K562 (cell line): Measurements from ENCODE around the gene ATP5MG. TPM values are rescaled to one million over a fixed set of nuclear protein-coding genes. Genes with fewer than 3 reads are reported as not detected.

Experiments used
- BRF2 ChIP-seq: IDR thresholded peaks from 3 replicates; pipeline ENCODE4 v1.6.1; 2011; ENCODE audit warnings: borderline replicate concordance, mild to moderate bottlenecking; ENCODE audit not compliant: insufficient read length, insufficient read depth
- CEBPG ChIP-seq, 3 experiments: fragments of 200-800 bp in 1 of 3; sonication (Bioruptor generic) in 1 of 3; sonication (generic) in 1 of 3; formaldehyde crosslinking in 1 of 3; IDR thresholded peaks in 2 of 3; conservative IDR thresholded peaks in 1 of 3; 2 replicates each; pipeline versions ENCODE4 v1.6.1 to v1.8.0; 2016 to 2022; ENCODE audit warnings: missing compliant biosample characterization in 2 of 3, missing genetic modification characterization in 2 of 3, mild to moderate bottlenecking in 1 of 3, missing genetic modification reagents in 1 of 3
- CHD1 ChIP-seq: fragments of 200-600 bp; sonication (generic); IDR thresholded peaks from one replicate; pipeline ENCODE4 v1.6.1; 2012; ENCODE audit warnings: mild to moderate bottlenecking, moderate library complexity, low read length, inconsistent platforms
- CUX1 ChIP-seq: fragments of 200-800 bp; sonication (Bioruptor generic); IDR thresholded peaks from 2 replicates; pipeline ENCODE4 v1.6.1; 2016; ENCODE audit warnings: missing genetic modification characterization, missing compliant biosample characterization
- E2F1 ChIP-seq: sonication (generic); formaldehyde crosslinking; IDR thresholded peaks from 2 replicates; pipeline ENCODE4 v1.8.1; 2023; ENCODE audit warnings: mild to moderate bottlenecking, missing genetic modification reagents, moderate library complexity
- ELF1 ChIP-seq: fragments of 200-800 bp; sonication (Bioruptor generic); IDR thresholded peaks from 2 replicates; pipeline ENCODE4 v1.6.1; 2016; ENCODE audit warnings: missing genetic modification characterization, missing compliant biosample characterization
- GMEB1 ChIP-seq: fragments of 250-450 bp; sonication (Bioruptor Pico); IDR thresholded peaks from 2 replicates; pipeline ENCODE4 v1.4.0; 2020; ENCODE audit warnings: mild to moderate bottlenecking
- HDAC1 ChIP-seq, 2 experiments: fragments of 450-650 bp; IDR thresholded peaks; 2 replicates each; pipeline ENCODE4 v1.6.1; 2016 to 2017; ENCODE audit warnings: inconsistent platforms in 1 of 2, mild to moderate bottlenecking in 1 of 2, moderate library complexity in 1 of 2
- PKNOX1 ChIP-seq: fragments of 450-650 bp; IDR thresholded peaks from 2 replicates; pipeline ENCODE4 v1.6.1; 2016
- RBBP5 ChIP-seq: fragments of 200-600 bp; sonication (generic); IDR thresholded peaks from 2 replicates; pipeline ENCODE4 v1.6.1; 2012; ENCODE audit warnings: borderline replicate concordance, mild to moderate bottlenecking, low read length, control low read depth, inconsistent platforms; ENCODE audit not compliant: insufficient read depth, poor library complexity, severe bottlenecking
- TAL1 ChIP-seq: fragments of 450-650 bp; IDR thresholded peaks from 2 replicates; pipeline ENCODE4 v1.6.1; 2016; ENCODE audit warnings: mild to moderate bottlenecking
- TEAD2 ChIP-seq: fragments of 450-650 bp; IDR thresholded peaks from 2 replicates; pipeline ENCODE4 v1.6.1; 2016; ENCODE audit warnings: missing genetic modification characterization, control low read depth, missing compliant biosample characterization
- ZNF121 ChIP-seq: sonication (generic); formaldehyde crosslinking; conservative IDR thresholded peaks from 2 replicates; pipeline ENCODE4 v1.8.0; 2022; ENCODE audit warnings: missing genetic modification reagents
- ZNF217 ChIP-seq: sonication (generic); formaldehyde crosslinking; IDR thresholded peaks from 2 replicates; pipeline ENCODE4 v1.8.0; 2022; ENCODE audit warnings: mild to moderate bottlenecking, missing genetic modification reagents
- ZNF324 ChIP-seq: fragments of 250-450 bp; sonication (Bioruptor Pico); IDR thresholded peaks from 2 replicates; pipeline ENCODE4 v1.4.0; 2020; ENCODE audit warnings: mild to moderate bottlenecking
- ZNF668 ChIP-seq: fragments of 250-450 bp; sonication (Bioruptor Pico); IDR thresholded peaks from 2 replicates; pipeline ENCODE4 v1.8.0; 2022; ENCODE audit warnings: mild to moderate bottlenecking, inconsistent platforms
- polyA plus RNA-seq, 8 experiments: library from polyadenylated mRNA; depleted of rRNA in 4 of 8; stranded (reverse) in 5 of 8; unstranded in 3 of 8; fragments of >200 nt; fragmentation: Nextera tagmentation in 2 of 8; fragmentation: Illumina TruSeq in 1 of 8; extraction: Ambion mirVana in 2 of 8; extraction: Trizol in 1 of 8; gene quantifications; 2 replicates each; pipeline versions ENCODE4 v1.2.1 to v1.2.3, GENCODE V29; 2011 to 2014; ENCODE audit warnings: inconsistent platforms in 1 of 8, missing spikeins in 1 of 8
- total RNA-seq, 7 experiments: library from RNA; depleted of rRNA in 6 of 7; stranded (reverse); fragments of >200 nt in 6 of 7; fragmentation: Illumina TruSeq in 2 of 7; extraction: Trizol in 2 of 7; gene quantifications; 2 replicates each; pipeline versions ENCODE4 v1.2.1 to v1.2.3, GENCODE V29; 2011 to 2021; ENCODE audit warnings: low replicate concordance in 1 of 7

Gene ATP5MG
- total and polyA plus RNA-seq, 9 of the 15 experiments (the other 6 are each of a cell fraction or from before 2014, with no cell fraction given) = 301 to 2,138 (median 434) TPM

GRCh38 chr11:118401880-118402590 lies 629 bp downstream of the ATP5MG start (continued):
- TF ChIP-seq CEBPG (CRISPR knock-in tag; IDR thresholded peaks at IDR 0.05) (no peak), CEBPG (tag; conservative IDR thresholded peaks at IDR 0.05 in 1 of 2, IDR thresholded peaks at IDR 0.05 in 1 of 2) (peak in 1 of 2 experiments; percentile 60; a peak in 2 of 4 replicates), ZNF121 (CRISPR knock-in tag) (no peak), GMEB1 (no peak), RBBP5 (peak; percentile 19), CHD1 (peak; percentile 77), ZNF324 (CRISPR knock-in tag) (no peak), TEAD2 (tag) (no peak), TAL1 (no peak), PKNOX1 (no peak), ZNF668 (CRISPR knock-in tag) (no peak), CUX1 (no peak), ZNF217 (CRISPR knock-in tag) (no peak), BRF2 (no peak), ELF1 (tag) (0 out of 2 replicates have a peak, but pooled peaks have one; percentile 3), HDAC1 (IDR thresholded peaks at IDR 0.05) (no peak; a peak in 1 of 4 replicates), E2F1 (CRISPR knock-in tag) (peak; percentile 39; the same call in 1 of the 2 replicates)
